ENCODE results near the gene EFNB2. TPM values are rescaled to one million over a fixed set of nuclear protein-coding genes. Genes with fewer than 3 reads are reported as not detected.

The EFNB2 gene
- total and polyA plus RNA-seq, 8 donors, result 3.0 to 48.7 (median 13.4) TPM

DNA sequence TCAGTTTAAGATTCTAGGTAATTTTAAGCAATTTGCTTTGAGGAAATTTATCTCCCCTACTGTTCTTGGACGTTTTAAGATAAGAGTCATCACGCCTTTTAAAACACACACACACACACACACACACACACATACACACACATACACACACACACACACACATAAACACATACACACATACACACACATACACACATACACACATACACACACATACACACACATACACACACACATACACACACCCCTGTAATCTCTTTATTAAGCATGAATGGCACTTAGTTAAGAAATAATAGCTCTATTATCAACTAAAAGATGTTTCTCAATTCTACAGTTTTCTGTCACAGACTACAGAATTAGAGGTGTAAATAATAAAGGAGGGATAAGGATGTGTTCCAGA is 49.2 kb downstream of the EFNB2 start:
- intact Hi-C loops (cut with DNase I; ENCODE audit: low total_unique reads), result no loop called here
- H3K4me3 ChIP-seq, result no peak overlapping the region
- no peak for DNase-seq
- H3K4me1 ChIP-seq, result peaks cover 3 to 45% (median 21%) of the 10 kb centered on the region in 4 donors
- peaks cover 0 to 6% (median 2%) of the 10 kb centered on the region in 4 donors for H3K36me3 ChIP-seq
- no peaks in the 10 kb centered on the region for H3K9me3 ChIP-seq
- no peak overlapping the region for H3K27ac ChIP-seq
- H3K27me3 ChIP-seq, result no peaks in the 10 kb centered on the region
- TF ChIP-seq, protein P1, sequence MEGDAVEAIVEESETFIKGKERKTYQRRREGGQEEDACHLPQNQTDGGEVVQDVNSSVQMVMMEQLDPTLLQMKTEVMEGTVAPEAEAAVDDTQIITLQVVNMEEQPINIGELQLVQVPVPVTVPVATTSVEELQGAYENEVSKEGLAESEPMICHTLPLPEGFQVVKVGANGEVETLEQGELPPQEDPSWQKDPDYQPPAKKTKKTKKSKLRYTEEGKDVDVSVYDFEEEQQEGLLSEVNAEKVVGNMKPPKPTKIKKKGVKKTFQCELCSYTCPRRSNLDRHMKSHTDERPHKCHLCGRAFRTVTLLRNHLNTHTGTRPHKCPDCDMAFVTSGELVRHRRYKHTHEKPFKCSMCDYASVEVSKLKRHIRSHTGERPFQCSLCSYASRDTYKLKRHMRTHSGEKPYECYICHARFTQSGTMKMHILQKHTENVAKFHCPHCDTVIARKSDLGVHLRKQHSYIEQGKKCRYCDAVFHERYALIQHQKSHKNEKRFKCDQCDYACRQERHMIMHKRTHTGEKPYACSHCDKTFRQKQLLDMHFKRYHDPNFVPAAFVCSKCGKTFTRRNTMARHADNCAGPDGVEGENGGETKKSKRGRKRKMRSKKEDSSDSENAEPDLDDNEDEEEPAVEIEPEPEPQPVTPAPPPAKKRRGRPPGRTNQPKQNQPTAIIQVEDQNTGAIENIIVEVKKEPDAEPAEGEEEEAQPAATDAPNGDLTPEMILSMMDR (IDR thresholded peaks at IDR 0.05), result no peak
- TF ChIP-seq EP300 (IDR thresholded peaks at IDR 0.05), result no peak
- TF ChIP-seq POLR2A (IDR thresholded peaks at IDR 0.05), result no peak
- TF ChIP-seq POLR2AphosphoS5 (IDR thresholded peaks at IDR 0.05), result no peak
- WGBS, 5 donors, result 48 to 61% (median 52%) methylated on average over 2 of the region's 2 CpGs

DNA sequence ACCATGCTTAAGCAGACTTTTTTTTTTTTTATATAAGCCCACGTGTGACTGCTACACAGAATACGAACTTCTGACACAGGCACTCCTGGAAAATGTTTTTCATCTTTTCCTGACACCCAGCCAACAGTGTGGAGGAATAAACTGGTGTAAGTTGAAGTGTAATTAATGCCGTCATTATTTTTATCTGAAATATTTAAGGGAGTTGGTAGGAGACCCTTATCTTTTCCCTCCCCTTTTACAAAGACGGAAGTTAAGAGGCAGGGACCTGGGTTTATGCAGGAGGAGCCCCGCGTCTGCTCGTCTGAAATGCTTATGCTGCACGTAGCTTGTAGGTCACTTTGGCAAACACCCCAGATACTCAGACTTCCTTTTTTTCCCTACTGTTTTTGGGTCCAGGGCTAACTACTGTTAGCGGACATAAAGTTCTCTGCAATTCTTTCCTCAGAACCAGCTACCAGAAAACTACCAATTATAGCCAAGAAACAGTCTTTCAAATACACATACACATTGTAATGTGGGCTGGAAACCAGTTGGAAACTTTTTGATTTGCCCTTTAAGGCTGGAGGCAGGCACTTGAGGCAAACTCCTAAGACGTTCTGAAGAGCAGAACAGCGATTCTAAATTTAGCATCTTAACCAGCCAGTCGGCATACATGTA is 50.8 kb downstream of the EFNB2 start:
- no peaks in the 10 kb centered on the region for H3K9me3 ChIP-seq
- 6 to 12% (median 9%) methylated on average over 12 of the region's 12 CpGs for WGBS, 5 donors
- intact Hi-C loops (cut with DNase I; ENCODE audit: low total_unique reads), result no loop called here
- peak overlapping the region in 2 of 4 donors; percentile 2 to 16 for H3K4me3 ChIP-seq
- H3K36me3 ChIP-seq, result no peaks in the 10 kb centered on the region
- H3K4me1 ChIP-seq, result peaks cover 3 to 38% (median 17%) of the 10 kb centered on the region in 4 donors
- TF ChIP-seq EP300 (IDR thresholded peaks at IDR 0.05) (no peak), POLR2AphosphoS5 (IDR thresholded peaks at IDR 0.05) (peak in 2 of 3 donors; percentile 37 to 57)
- H3K27me3 ChIP-seq, result no peaks in the 10 kb centered on the region
- DNase-seq, result peak in 1 of 2 donors; percentile 89
- H3K27ac ChIP-seq, result peak overlapping the region; percentile 19 to 87 (median 69)

DNA sequence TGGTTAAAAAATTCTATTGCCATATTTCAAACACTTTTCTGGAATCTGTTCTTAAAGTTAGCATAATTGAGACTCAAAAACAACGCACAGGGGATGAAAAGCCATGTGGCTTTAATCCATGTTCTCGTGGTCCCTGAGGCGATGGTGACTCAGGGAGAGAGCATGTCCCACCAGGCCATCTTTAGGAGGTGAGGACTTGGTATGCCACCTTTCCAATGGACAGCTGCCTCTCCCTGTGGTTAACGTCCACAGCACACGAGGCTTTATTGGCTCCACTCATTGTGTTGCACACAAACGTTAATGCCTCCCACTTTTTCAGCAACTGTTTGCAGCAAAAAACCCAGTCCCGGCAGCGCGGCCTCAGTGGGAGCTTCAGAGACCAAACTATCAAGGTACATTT is 51.4 kb downstream of the EFNB2 start:
- no peak for TF ChIP-seq POLR2A (IDR thresholded peaks at IDR 0.05)
- no peak for TF ChIP-seq EP300 (IDR thresholded peaks at IDR 0.05)
- TF ChIP-seq POLR2AphosphoS5 (IDR thresholded peaks at IDR 0.05), result no peak
- TF ChIP-seq, protein P1 (IDR thresholded peaks at IDR 0.05), result no peak
- Histone ChIP-seq H3K4me1 (peaks cover 3 to 33% (median 17%) of the 10 kb centered on the region in 4 donors), H3K36me3 (no peaks in the 10 kb centered on the region), H3K4me3 (no peak overlapping the region), H3K27ac (peak overlapping the region; percentile 44 to 87 (median 71)), H3K27me3 (no peaks in the 10 kb centered on the region), H3K9me3 (no peaks in the 10 kb centered on the region)
- intact Hi-C loops (cut with DNase I; ENCODE audit: low total_unique reads), result no loop called here
- 52 to 74% (median 57%) methylated on average over 9 of the region's 9 CpGs for WGBS, 5 donors
- DNase-seq, result no peak

DNA sequence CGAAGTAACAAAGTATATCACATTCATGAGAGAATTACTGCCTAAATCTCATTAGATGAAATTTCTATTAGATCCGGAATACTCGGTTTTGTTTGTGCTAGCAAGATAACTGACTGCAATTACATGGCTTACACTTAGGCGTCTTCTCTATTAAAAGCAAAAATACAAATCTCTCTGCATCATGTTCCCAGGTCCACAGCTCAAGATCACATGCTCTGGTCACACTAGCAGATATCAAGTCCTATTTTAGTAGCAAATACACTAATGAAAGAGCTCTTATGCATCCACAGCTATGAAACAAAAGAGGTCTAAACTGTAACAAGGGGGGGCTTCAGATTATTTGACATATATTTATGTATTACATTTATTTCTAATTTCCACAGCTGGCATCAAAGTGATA is 53.5 kb downstream of the EFNB2 start:
- no peaks in the 10 kb centered on the region for H3K36me3 ChIP-seq
- peaks cover 0 to 28% (median 18%) of the 10 kb centered on the region in 4 donors for H3K4me1 ChIP-seq
- peak overlapping the region in 1 of 5 donors; percentile 10 for H3K27ac ChIP-seq
- 68 to 84% (median 71%) methylated on average over 4 of the region's 4 CpGs for WGBS, 5 donors
- intact Hi-C loops (cut with DNase I; ENCODE audit: low total_unique reads), result no loop called here
- TF ChIP-seq, protein P1 (IDR thresholded peaks at IDR 0.05), result no peak
- peak in 1 of 3 donors; percentile 34 for TF ChIP-seq POLR2AphosphoS5 (IDR thresholded peaks at IDR 0.05)
- DNase-seq, result no peak
- H3K27me3 ChIP-seq, result no peaks in the 10 kb centered on the region
- no peaks in the 10 kb centered on the region for H3K9me3 ChIP-seq
- no peak overlapping the region for H3K4me3 ChIP-seq

DNA sequence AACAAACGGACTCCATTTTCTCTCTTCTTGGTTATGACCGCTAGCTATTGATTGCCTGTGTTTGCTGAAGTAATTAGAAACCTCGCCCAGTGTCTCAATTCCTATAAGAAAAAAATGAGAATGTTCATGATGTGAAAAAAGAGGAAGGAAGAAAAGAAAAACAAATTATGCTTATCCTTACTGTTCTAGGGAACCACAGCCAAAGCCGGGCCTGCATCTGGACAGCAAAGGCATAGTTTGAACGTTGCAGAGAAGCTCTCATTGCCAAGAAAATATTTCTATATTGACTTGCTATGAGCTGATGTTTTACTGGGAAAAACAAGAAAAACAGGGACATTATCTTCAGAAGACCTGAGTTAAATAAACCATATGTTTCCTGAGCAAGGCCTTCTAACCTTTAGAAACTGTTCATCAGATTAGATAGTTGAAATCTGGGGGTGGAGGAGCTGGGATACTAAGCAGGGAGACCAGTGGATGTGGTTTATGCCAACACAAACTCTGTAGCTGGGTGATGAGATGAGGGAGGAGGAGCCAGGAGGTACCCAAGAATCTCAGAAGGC is 55.0 kb downstream of the EFNB2 start:
- no peaks in the 10 kb centered on the region for H3K36me3 ChIP-seq
- no peaks in the 10 kb centered on the region for H3K27me3 ChIP-seq
- no peaks in the 10 kb centered on the region for H3K9me3 ChIP-seq
- H3K4me3 ChIP-seq, result no peak overlapping the region
- peaks cover 7 to 34% (median 18%) of the 10 kb centered on the region in 4 donors for H3K4me1 ChIP-seq
- TF ChIP-seq EP300 (IDR thresholded peaks at IDR 0.05) (no peak), POLR2A (IDR thresholded peaks at IDR 0.05) (no peak), POLR2AphosphoS5 (IDR thresholded peaks at IDR 0.05) (no peak)
- TF ChIP-seq, protein P1 (IDR thresholded peaks at IDR 0.05), result no peak
- 46 to 57% (median 55%) methylated on average over 5 of the region's 5 CpGs for WGBS, 5 donors
- DNase-seq, result peak in 1 of 2 donors; percentile 53
- intact Hi-C loops (cut with DNase I; ENCODE audit: low total_unique reads), result no loop called here
- no peak overlapping the region for H3K27ac ChIP-seq
